Measurements from ENCODE around the gene LRRC61. TPM values are rescaled to one million over a fixed set of nuclear protein-coding genes. Genes with fewer than 3 reads are reported as not detected.

Gene LRRC61, protein sequence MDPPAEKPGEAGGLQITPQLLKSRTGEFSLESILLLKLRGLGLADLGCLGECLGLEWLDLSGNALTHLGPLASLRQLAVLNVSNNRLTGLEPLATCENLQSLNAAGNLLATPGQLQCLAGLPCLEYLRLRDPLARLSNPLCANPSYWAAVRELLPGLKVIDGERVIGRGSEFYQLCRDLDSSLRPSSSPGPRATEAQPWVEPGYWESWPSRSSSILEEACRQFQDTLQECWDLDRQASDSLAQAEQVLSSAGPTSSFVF
- total RNA-seq (2022; extraction: Qiagen RNA extraction; ENCODE audit: low read depth) = 0.09 to 0.17 TPM (median 0.14 TPM) in 4 of 5 replicates, not detected in the other

GRCh38 chr7:150322833-150323681, at the start of gene LRRC61, which contains the start of gene ACTR3C:
TSS of gene LRRC61 (plus strand) at chr7:150323355. CDS start at chr7:150336862, 13,507 bp downstream.
TSS of gene ACTR3C (minus strand) at chr7:150323545. CDS start at chr7:150295296, 28,249 bp downstream.

GRCh38 chr7:150341263-150342120, 18.3 kb downstream of the LRRC61 start, which contains the start of gene RARRES2:
TSS of gene RARRES2 (minus strand) at chr7:150341629. CDS start at chr7:150340609, 1,020 bp downstream.

DNA sequence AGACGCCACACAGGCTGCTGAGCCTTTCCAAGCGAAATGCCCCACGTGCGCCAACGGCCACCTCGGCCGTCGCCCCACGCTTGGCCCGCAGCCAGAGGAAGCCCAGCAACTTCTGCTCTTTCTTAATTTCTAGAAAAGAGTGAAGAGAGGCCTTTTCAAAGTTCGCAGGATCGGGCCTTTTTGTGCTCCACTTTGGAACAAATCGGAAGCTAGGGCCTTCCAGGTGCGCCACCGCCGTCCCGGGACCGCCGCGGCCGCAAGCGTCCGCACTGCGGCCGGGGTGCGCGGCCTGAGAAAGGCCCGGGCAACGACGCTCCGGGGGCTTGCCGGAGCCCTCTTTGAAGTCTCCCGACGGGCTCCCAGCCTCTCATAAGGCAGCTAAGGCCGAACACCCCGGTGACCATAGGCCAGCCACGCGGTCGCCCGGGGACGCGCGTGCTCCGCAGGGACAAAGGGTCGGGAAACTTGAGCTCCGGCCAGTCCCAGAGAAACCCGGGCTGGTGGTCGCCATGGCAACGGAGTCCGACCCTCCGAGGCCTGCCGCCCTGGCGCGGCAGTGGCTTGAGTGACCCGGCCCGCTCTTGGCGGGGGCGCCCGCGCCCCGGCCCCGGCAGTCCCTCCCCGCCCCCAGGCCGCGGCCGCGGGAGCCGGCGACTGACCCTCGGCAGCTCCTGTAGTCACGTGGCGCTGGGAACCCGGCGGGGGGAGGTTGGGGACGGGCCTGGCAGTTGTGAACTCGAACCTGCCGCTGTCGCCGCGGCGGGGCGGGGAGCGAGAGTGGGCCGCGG, 45.1 kb downstream of the LRRC61 start, which contains the start of gene REPIN1:
Gene REPIN1 (plus strand): TSS at position 727 of the 788 bp plus-strand sequence. CDS start 890 bp downstream, outside the sequence.

GRCh38 chr7:150378853-150379440, 55.8 kb downstream of the LRRC61 start, which contains the start of gene ZNF775:
TSS of gene ZNF775 (plus strand) at chr7:150379330. CDS start at chr7:150388471, 9,141 bp downstream.

Other genes with a start within 250 kb of the LRRC61 start
- gene ACTR3C, start 190 bp downstream of the LRRC61 start, total RNA-seq (2022; extraction: Qiagen RNA extraction; ENCODE audit: low read depth) = not detected in 5 replicates
- not detected in 5 replicates for gene RARRES2, start 18.3 kb downstream of the LRRC61 start, total RNA-seq (2022; extraction: Qiagen RNA extraction; ENCODE audit: low read depth)
- gene REPIN1, start 45.5 kb downstream of the LRRC61 start, total RNA-seq (2022; extraction: Qiagen RNA extraction; ENCODE audit: low read depth) = 54.3 to 95.6 TPM (median 92.8 TPM) in 5 replicates
- gene ZNF775, start 56.0 kb downstream of the LRRC61 start, total RNA-seq (2022; extraction: Qiagen RNA extraction; ENCODE audit: low read depth) = 3.9 to 8.4 TPM (median 7.0 TPM) in 5 replicates
- 0.06 TPM in 1 of 5 replicates, not detected in the others for gene GIMAP8, start 127.3 kb downstream of the LRRC61 start, total RNA-seq (2022; extraction: Qiagen RNA extraction; ENCODE audit: low read depth)
- not detected in 5 replicates for gene GIMAP7, start 191.5 kb downstream of the LRRC61 start, total RNA-seq (2022; extraction: Qiagen RNA extraction; ENCODE audit: low read depth)
- gene GIMAP4, start 244.0 kb downstream of the LRRC61 start, total RNA-seq (2022; extraction: Qiagen RNA extraction; ENCODE audit: low read depth) = not detected in 5 replicates